WI38 (cell line): ENCODE data around the gene FLNB.

Experiments used
- H3K4me3 ChIP-seq: 2 replicates; pipeline ENCODE4 v1.5.1; 2011; ENCODE audit warnings: low read depth, mild to moderate bottlenecking, control low read depth, low read length
- CTCF ChIP-seq: IDR thresholded peaks from 2 replicates; pipeline ENCODE4 v1.5.1; 2012; ENCODE audit warnings: low read depth, mild to moderate bottlenecking, control low read depth, low read length

Gene FLNB

GRCh38 chr3:58134468-58134867 is 126.2 kb downstream of the FLNB start:
- TF ChIP-seq CTCF: no peak
- no peak overlapping the region for H3K4me3 ChIP-seq

- TF ChIP-seq CTCF: peak; percentile 7; the same call in 1 of the 2 replicates
- no peak overlapping the region for H3K4me3 ChIP-seq
Measured at GRCh38 chr3:58135712-58136543, 127.7 kb downstream of the FLNB start.

- H3K4me3 ChIP-seq: no peak overlapping the region
- TF ChIP-seq CTCF: no peak
Measured at GRCh38 chr3:58137306-58137705, 129.1 kb downstream of the FLNB start.

GRCh38 chr3:58141766-58142345 is 133.6 kb downstream of the FLNB start:
- TF ChIP-seq CTCF: no peak
- H3K4me3 ChIP-seq: no peak overlapping the region

GRCh38 chr3:58143417-58144055 is 135.3 kb downstream of the FLNB start:
- TF ChIP-seq CTCF: no peak
- no peak overlapping the region for H3K4me3 ChIP-seq

- TF ChIP-seq CTCF: no peak
- H3K4me3 ChIP-seq: no peak overlapping the region
Measured at GRCh38 chr3:58144478-58145325, 136.5 kb downstream of the FLNB start.
